Gastroesophageal sphincter (tissue), 3 donors: ENCODE measurements around the gene TRIM38.
"Not testable (repeated sequence)": the region's sequence is repeated elsewhere in the genome, so short reads cannot be mapped to it uniquely, and the experiment has no call there.

Source experiments
- POLR2AphosphoS5 ChIP-seq: sonication (generic); formaldehyde crosslinking; IDR thresholded peaks from one replicate; pipeline ENCODE4 v1.6.1; 2017; ENCODE audit warnings: antibody characterized with exemption
- TF ChIP-seq, protein P1 (sequence below), 4 experiments: fragments of 200-600 bp in 2 of 4; fragments of 450-650 bp in 2 of 4; sonication (generic) in 1 of 4; IDR thresholded peaks; one replicate each; pipeline ENCODE4 v1.5.1; 2017 to 2019; ENCODE audit warnings: antibody characterized with exemption in 4 of 4, mild to moderate bottlenecking in 2 of 4, moderate library complexity in 2 of 4

DNA sequence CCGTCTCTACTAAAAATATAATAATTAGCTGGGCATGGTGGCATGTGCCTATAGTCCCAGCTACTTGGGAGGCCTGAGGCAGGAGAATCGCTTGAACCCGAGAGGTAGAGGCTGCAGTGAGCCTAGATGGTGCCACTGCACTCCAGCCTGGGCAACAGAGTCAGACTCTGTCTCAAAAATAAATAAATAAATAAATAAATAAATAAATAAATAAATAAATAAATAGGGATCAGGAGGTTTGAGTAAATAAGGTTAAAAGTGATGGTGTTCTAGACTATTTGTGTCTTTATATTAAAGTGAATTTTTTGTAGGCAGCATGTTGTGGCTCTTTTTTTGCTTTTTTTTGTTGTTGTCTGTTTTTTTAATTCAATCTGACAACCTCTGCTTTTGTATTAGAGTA lies 15.1 kb upstream of the TRIM38 start:
- TF ChIP-seq, protein P1, sequence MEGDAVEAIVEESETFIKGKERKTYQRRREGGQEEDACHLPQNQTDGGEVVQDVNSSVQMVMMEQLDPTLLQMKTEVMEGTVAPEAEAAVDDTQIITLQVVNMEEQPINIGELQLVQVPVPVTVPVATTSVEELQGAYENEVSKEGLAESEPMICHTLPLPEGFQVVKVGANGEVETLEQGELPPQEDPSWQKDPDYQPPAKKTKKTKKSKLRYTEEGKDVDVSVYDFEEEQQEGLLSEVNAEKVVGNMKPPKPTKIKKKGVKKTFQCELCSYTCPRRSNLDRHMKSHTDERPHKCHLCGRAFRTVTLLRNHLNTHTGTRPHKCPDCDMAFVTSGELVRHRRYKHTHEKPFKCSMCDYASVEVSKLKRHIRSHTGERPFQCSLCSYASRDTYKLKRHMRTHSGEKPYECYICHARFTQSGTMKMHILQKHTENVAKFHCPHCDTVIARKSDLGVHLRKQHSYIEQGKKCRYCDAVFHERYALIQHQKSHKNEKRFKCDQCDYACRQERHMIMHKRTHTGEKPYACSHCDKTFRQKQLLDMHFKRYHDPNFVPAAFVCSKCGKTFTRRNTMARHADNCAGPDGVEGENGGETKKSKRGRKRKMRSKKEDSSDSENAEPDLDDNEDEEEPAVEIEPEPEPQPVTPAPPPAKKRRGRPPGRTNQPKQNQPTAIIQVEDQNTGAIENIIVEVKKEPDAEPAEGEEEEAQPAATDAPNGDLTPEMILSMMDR (IDR thresholded peaks at IDR 0.05) = not testable (repeated sequence)
- not testable (repeated sequence) for TF ChIP-seq POLR2AphosphoS5
